MG63 (cell line): ENCODE data around the gene TSPO2. TPM values are rescaled to one million over a fixed set of nuclear protein-coding genes. Genes with fewer than 3 reads are reported as not detected.

Source experiments
- DNase-seq: peaks from one replicate; pipeline ENCODE4 v3.0.0-alpha.2; 2020
- H3K27me3 ChIP-seq: fragments of 250-450 bp; sonication (Bioruptor Pico); 2 replicates; pipeline ENCODE4 v1.5.1; 2020; ENCODE audit warnings: mild to moderate bottlenecking, moderate library complexity
- H3K36me3 ChIP-seq: fragments of 250-450 bp; sonication (Bioruptor Pico); 2 replicates; pipeline ENCODE4 v1.5.1; 2020; ENCODE audit warnings: mild to moderate bottlenecking, moderate library complexity
- H3K4me3 ChIP-seq: fragments of 250-450 bp; sonication (Bioruptor Pico); 2 replicates; pipeline ENCODE4 v1.5.1; 2020; ENCODE audit warnings: mild to moderate bottlenecking, moderate library complexity
- H3K9me3 ChIP-seq: fragments of 250-450 bp; sonication (Bioruptor Pico); 2 replicates; pipeline ENCODE4 v1.5.1; 2020; ENCODE audit warnings: mild to moderate bottlenecking, moderate library complexity
- total RNA-seq: library from RNA; depleted of rRNA; stranded (reverse); fragments of >200 nt; shearing (Covaris generic); gene quantifications from 2 replicates; pipeline ENCODE4 v1.2.3, GENCODE V29; 2014; ENCODE audit warnings: low replicate concordance

TSPO2 gene
- total RNA-seq, 1 experiment from 2014 or later, result not detected

DNA sequence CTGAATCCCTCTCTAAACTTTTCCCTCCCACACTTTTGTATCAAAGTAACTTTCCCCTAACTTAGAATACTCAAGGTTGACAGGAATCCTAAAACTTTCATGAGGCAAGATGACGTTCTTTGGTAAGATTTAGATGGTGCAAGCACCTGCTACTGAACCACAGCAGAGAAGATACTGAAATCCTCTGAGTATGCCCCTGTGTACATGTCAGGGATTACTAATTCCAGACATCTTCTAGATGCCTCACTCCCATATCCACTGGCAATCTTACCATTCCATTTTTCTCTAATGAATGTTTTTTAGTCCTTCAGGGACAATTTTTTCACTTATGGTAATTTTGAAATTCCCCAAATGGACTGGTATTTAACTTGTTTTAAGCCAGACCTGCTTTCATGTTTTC, 19.8 kb downstream of the TSPO2 start:
- Histone ChIP-seq H3K9me3 (no peaks in the 10 kb centered on the region), H3K36me3 (no peaks in the 10 kb centered on the region; the same call in 1 of the 2 replicates), H3K4me3 (no peak overlapping the region), H3K27me3 (no peaks in the 10 kb centered on the region)
- no peak for DNase-seq

DNA sequence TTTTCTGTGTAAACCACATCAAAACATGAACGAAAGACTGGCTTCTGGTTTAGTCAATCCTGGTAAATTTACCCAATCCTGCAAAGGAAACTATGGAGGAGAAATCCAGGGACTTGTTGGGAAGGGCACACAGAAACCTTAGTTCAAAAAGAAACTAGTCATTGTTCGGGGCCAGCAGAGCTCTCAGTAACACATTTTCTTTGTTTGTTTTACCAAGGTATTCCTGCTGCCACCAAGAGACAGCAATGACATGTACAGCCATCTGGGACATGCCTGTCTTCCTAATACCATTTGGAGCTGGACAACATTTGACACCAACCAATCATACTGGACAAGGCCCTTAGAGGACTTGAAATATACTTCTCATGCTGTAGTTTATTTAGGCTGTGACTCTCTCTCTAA, 21.6 kb downstream of the TSPO2 start:
- DNase-seq, result no peak
- Histone ChIP-seq H3K27me3 (no peaks in the 10 kb centered on the region), H3K9me3 (no peaks in the 10 kb centered on the region), H3K4me3 (no peak overlapping the region), H3K36me3 (no peaks in the 10 kb centered on the region; the same call in 1 of the 2 replicates)

DNA sequence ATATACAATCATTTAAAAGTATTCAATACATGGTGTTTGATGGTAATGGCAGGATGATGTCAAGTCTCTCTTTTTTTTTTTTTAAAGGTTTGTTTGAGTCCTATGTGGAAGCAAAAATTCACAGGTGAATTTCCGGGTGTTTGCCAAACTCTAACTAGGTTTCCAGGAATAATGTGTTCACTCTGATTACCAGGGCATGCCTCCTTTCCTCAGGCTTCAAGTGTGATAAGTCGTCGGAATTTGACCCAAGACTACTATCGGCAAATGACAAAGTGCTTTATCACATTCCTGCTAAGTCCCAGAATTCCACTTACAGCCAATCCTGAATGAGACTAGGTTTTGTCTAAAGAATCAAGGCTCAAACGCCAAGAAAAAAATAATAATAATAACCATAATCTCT, 22.6 kb downstream of the TSPO2 start:
- Histone ChIP-seq H3K4me3 (no peak overlapping the region), H3K9me3 (no peaks in the 10 kb centered on the region), H3K36me3 (no peaks in the 10 kb centered on the region; the same call in 1 of the 2 replicates), H3K27me3 (no peaks in the 10 kb centered on the region)
- DNase-seq, result no peak

DNA sequence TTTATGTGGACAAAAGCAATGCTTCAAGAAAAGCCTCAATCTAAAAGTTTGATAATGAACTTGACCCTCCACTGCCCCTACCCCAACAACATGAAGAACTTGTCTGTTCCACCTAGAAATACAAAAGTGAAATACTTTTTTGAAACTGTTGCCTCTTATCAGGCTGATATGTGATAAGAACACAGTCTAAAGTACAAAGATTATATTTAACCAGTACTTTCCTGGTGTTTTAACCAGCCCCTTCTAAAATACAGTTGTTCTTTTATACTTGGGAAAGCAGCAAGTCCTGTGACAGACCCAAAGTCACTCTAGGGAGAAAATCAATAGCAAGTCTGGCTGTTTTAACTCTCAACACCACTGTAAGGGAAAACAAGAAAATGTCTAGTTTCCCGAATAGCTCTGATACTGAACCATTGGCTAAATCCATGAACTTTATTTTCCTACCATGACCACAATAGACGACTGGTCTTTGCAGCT, 23.3 kb downstream of the TSPO2 start:
- H3K36me3 ChIP-seq, result no peaks in the 10 kb centered on the region; the same call in 1 of the 2 replicates
- no peaks in the 10 kb centered on the region for H3K27me3 ChIP-seq
- no peak overlapping the region for H3K4me3 ChIP-seq
- no peak for DNase-seq
- no peaks in the 10 kb centered on the region for H3K9me3 ChIP-seq

DNA sequence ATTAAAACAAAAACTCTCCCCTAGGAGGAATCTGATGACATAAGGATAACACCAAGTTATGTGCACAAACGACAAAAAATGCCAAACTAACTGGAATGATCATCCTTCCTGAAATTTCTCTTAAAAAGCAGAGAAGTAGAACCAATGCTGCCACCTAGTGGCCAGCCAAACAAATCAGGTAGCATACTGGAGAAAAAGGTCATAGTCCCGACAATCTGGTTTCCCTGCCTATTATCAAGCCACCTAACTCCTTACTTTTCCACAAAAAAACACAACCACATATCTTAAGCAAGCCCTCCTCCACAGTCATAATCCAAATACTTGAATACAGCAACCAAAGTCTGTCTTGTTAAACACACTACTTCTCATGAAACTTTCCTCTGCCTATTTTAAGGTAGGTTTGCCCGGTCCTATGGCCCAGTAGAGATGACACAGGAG, 24.6 kb downstream of the TSPO2 start:
- H3K27me3 ChIP-seq, result no peaks in the 10 kb centered on the region
- H3K4me3 ChIP-seq, result no peak overlapping the region
- H3K36me3 ChIP-seq, result no peaks in the 10 kb centered on the region; the same call in 1 of the 2 replicates
- H3K9me3 ChIP-seq, result no peaks in the 10 kb centered on the region
- peak; percentile 21 for DNase-seq

DNA sequence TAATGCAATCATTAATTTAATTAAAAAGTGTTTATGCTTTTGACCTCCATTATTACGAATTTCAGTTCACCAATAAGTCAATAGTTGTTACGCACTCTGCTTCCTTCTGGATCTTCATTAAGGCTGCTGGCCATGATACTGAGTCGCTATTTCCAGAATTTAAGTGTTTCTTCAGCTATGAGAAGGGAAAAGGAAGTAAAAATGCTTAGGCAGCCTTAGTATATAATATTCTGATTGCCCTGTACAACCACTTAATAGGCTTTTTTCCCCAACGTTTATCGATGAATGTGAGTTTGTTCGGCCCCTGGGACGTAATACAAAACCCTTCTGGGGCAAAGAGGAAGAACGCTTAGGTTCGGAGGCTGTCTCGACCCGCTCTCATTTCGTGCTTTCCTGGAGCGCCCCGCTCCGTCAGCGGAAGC, 29.2 kb downstream of the TSPO2 start:
- DNase-seq, result no peak
- H3K4me3 ChIP-seq, result peak overlapping the region; percentile 69
- H3K36me3 ChIP-seq, result 0 out of 2 replicates have a peak, but pooled peaks cover 3% of the 10 kb centered on the region
- H3K27me3 ChIP-seq, result no peaks in the 10 kb centered on the region
- H3K9me3 ChIP-seq, result no peaks in the 10 kb centered on the region

DNA sequence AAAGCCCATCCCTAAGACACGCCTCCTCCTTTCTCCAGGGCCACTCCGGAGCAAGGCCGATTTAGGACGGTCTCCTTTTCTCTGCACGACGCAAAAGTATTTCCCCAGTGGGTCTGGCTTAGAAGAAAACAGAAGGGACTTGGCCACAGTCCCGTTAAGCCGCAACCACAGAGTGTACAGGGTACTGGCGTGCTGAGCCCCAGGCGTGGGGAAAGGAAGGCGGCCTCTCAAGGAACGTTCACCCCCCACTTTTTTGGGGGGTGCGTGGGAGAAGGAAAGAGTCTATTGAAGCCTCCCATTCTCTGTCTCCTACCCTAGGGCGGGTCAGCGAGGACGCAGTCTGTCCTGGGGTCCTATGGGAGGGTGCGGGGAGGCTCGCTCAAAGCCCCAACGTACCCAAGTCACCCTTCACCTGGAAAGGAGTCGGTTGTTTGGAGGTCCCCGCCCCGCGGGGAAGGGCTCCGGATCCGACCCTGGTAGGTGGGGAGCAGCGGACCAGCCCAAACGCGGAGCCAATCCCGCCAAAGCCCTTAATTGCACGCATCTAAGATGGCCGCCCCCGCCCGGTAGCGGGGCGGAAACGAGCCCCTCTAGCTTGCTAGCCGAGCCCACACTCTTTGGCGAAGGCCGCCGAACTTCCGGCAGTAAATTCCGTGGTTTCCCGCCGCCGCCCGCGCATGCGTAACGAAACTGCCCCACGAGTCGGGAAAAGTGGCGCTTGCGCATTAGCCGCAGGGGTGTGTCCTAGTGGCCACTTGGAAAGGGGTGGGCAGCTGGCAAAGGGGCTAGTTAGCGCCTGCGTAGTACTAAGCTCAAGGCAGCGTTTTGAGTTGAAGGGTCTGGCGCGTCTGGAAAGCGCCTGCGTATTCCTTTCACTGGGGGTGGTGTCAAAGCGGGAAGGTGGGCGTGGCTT, 29.9 kb downstream of the TSPO2 start, which contains the start of gene OARD1:
Gene OARD1, minus strand, starts transcription at position 434 of the 913 bp plus-strand sequence. CDS start 722 bp downstream, outside the sequence.
- no peaks in the 10 kb centered on the region for H3K9me3 ChIP-seq
- peak; percentile 96 for DNase-seq
- 0 out of 2 replicates have a peak, but pooled peaks cover 3% of the 10 kb centered on the region for H3K36me3 ChIP-seq
- H3K27me3 ChIP-seq, result no peaks in the 10 kb centered on the region
- peak within 1 kb of the TSS; percentile 69 for H3K4me3 ChIP-seq

DNA sequence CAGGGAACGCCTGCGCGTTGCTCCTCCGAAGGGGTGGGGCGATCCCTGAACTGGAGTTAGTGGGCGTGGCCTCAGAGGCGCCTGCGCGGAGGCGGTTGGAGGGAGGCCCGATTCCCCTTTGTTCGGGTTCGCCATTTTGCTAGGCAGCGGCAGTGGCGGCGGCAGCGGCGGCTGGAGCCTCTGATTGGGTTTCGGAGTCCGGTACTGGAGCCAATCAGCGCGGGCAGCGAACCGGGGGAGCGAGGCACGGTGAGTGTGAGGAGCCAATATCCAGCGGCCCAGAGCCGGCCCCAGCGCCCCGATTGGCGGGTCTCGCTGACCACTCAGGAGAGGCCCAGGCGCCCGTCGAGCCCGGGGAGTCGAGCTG, 30.6 kb downstream of the TSPO2 start, which contains the start of gene NFYA:
Gene NFYA, plus strand, starts transcription at position 139 of the 367 bp plus-strand sequence. CDS start 6,116 bp downstream, outside the sequence.
- Histone ChIP-seq H3K4me3 (peak within 1 kb of the TSS; percentile 69), H3K27me3 (no peaks in the 10 kb centered on the region), H3K36me3 (0 out of 2 replicates have a peak, but pooled peaks cover 3% of the 10 kb centered on the region), H3K9me3 (no peaks in the 10 kb centered on the region)
- no peak for DNase-seq

DNA sequence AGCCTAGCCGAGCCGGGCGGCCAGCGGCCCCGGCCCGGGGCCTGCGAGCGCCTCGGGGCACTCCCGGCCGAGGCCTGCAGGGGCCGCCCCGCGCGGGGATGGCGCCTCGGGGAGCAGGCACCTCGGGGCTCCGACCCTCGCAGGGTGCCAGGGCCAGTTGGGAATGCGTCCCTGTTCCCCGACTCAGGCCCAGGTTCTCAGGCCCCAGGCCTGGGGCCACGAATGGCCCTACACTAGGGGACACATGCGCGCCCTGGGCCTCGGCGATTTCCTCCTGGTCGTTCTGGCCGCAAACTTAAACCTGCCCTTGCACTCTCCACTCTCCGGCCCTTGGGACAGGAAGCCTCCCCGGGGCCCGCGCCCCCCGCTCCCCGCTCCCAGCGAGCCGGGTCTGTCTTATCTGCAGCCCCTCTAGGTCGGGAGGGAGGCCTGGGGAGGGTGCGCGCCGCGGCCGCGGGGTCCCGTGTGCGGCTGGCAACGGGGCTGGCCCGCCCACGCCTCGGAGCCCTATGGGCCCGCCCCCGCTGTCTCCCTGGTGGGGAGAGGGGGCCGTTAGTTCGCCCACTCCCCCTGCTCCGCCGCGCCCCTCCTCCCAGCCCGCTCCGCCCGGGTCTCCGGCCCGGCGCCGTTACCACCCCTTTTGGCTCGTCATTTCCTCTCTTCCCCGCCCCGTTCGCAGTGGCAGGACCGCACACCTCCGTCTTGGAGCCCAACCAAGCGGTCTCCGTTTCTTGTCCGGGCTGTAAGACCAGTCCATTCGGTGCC, 31.1 kb downstream of the TSPO2 start:
- DNase-seq, result peak; percentile 81
- Histone ChIP-seq H3K9me3 (no peaks in the 10 kb centered on the region), H3K4me3 (peak overlapping the region; percentile 69), H3K27me3 (no peaks in the 10 kb centered on the region), H3K36me3 (0 out of 2 replicates have a peak, but pooled peaks cover 3% of the 10 kb centered on the region)

DNA sequence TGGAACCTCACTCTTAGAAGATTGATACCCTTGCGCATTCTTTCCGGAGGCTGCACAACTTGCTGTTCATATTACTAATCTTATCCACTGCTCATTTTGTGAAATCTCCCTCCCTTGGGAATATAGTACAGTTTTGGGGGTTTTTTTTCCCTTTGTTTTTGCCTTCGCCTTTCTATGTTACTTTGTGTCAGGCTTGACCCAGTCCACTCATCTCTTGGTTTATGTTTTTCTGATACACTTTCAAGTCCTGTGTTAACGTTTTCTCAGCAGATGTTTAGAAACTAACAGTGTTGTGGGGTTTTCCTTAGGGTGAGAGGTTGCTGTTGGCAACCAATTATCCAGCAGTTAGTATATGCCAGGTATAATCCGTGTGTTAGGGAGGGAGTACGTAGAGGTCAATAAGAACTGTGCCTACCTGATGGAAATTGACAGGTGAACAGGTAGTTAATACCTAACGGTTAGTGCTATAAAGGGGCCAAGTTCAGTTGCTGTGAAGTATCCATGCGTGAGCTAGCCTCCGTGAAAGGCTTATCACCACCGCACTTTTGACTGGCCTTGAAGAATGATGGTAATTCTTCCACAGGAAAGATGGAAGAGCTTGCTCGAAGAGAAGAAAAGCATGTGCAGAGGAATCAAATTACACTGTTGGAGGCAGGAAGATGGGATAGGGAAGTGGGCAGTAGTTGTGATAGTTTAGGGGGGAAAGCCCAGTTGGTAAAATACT, 31.9 kb downstream of the TSPO2 start:
- H3K27me3 ChIP-seq, result no peaks in the 10 kb centered on the region
- no peak for DNase-seq

DNA sequence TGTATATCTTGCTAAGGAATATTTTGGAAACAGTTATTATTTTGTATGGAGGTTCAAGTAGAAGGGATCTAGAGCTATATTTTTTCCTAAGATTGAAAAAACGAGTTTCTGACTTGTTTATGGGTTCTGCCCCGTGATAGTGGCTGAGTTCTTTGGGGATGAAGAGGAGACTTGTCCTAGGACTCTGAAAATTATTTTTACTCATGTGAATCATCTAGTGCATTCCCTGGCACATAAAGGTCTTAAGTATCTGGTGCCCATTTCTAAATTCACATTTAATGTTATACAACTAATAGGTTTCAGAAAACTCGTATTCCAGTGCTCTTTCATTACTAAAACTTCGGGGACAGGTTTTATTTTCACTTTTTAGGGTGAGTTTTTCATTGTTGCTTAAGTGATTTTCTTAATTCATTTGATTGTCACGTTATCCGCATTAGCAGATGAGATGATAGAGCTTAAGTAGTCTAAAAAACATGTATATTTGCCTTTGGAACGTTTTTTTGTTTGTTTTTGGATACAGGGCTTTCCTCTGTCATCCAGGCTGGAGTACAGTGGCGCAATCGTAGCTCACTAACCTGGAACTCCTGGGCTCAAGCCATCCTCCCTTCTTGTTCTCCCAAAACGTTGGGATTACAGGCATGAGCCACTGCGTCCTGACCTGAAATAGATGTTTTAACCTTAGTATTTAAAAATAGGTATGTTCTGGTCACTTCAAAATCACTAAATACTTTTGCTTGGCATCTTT, 32.6 kb downstream of the TSPO2 start:
- H3K4me3 ChIP-seq, result peak overlapping the region; percentile 69
- no peak for DNase-seq

More for the DNA sequence above, 31.9 kb downstream of the TSPO2 start:
- Histone ChIP-seq H3K4me3 (peak overlapping the region; percentile 69), H3K9me3 (no peaks in the 10 kb centered on the region), H3K36me3 (peaks cover 10% of the 10 kb centered on the region)

DNA sequence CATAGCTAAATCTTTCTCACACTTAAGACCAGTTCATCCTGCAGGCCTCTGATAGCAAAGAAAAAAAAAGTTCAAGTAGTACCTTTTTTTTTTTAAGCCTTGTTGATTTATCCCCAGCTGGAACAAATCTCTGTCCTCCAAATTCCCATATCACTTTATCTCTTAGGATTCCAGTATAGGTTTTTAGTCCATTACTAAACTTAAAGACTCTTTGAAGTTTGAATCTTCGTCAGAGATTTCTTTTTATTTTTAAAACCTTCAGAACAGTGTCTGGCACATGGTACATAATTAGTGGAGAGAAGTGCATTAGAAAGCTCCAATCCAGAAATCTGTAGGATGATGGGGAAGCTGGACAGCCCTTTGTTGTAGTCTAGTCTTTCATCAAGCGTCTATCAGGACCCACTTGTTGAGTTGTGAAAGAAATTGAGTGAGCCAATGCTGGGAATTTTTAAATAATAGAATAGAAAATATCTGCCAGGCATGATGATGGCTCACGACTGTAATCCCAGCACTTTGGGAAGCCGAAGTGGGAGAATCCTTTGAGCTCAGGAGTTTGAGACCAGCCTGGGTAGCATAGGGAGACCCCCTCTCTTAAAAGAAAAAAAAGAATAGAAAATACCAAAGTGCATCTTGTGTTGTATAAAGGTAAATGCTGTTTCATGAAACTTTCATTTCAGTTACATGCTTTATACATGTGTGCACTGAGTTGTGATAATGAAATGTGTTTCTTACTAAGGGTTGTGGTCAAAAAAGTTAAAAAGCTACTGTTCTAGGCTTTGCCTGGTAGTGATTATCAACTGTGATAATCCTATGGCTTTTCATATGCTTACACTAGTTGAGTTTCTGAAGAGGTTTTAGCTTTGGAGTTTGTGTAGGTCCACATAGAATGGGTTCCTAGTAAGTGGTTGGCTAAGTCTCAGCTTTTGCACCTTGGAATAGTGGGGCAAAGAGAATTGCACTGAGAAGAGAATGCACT, 33.7 kb downstream of the TSPO2 start:
- DNase-seq, result no peak
- Histone ChIP-seq H3K36me3 (peaks cover 15% of the 10 kb centered on the region), H3K4me3 (no peak overlapping the region), H3K9me3 (no peaks in the 10 kb centered on the region), H3K27me3 (no peaks in the 10 kb centered on the region)

More for the DNA sequence above, 32.6 kb downstream of the TSPO2 start:
- no peaks in the 10 kb centered on the region for H3K27me3 ChIP-seq
- no peaks in the 10 kb centered on the region for H3K9me3 ChIP-seq
- peaks cover 15% of the 10 kb centered on the region for H3K36me3 ChIP-seq

DNA sequence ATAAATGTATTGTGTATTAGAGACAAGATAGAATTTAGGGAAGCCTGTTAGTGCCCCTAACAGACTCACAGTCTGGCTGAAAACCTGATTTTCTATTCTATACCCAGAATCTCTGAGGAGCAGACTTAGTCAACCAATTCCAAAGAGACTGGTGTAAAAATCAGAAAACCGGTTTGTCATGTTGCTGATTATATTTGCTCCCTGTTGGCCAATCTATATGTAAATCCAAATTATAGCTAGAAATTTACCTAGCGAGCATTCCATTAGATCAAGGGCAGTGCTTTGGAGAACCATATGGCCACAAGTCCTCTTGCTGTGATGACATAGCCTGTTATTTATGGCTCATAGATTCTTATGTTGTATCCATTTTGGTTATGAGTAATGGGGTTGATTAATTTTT, 35.3 kb downstream of the TSPO2 start:
- peaks cover 17% of the 10 kb centered on the region for H3K36me3 ChIP-seq
- no peaks in the 10 kb centered on the region for H3K9me3 ChIP-seq
- no peak overlapping the region for H3K4me3 ChIP-seq
- no peaks in the 10 kb centered on the region for H3K27me3 ChIP-seq
- DNase-seq, result no peak

DNA sequence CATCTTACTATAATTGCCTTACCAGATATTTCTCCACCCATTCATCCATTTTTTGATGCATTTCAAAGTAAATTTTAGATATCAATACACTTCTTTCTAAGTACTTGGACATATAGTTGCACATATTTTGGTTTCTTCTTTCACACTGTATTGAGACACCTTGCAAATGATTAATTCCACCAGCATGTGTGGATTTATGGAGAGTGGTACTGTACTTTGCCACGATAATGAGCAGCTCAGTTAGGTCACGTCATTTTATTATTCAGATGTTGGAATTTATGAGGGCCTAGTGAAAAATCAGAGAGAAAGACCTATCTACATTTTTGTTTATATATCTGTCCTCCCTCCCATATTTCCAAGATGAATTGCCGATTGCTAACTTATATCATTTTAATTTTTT, 35.8 kb downstream of the TSPO2 start:
- DNase-seq, result no peak
- Histone ChIP-seq H3K4me3 (no peak overlapping the region), H3K9me3 (no peaks in the 10 kb centered on the region), H3K36me3 (peaks cover 17% of the 10 kb centered on the region), H3K27me3 (no peaks in the 10 kb centered on the region)

DNA sequence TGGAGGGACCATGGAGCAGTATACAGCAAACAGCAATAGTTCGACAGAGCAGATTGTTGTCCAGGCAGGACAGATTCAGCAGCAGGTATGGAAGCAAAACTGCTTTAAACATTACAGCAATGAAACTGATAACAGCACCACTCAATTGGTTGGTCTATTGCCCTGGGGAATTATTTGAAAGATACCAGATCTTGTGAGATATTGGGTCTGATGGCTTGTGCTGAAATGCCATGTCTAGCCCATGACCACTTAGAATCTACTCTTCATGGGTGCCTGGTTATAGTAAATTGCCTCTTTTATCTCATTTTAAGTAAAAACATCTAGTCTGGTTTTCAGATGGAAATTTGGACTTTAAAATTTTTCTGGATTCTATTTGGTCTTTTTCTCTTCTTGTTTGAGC, 36.8 kb downstream of the TSPO2 start:
- DNase-seq, result no peak
- Histone ChIP-seq H3K36me3 (peaks cover 23% of the 10 kb centered on the region), H3K4me3 (no peak overlapping the region), H3K9me3 (no peaks in the 10 kb centered on the region), H3K27me3 (no peaks in the 10 kb centered on the region)
